ENCODE results near the gene UTP4.
A peak's percentile ranks its signal among the peaks of the same experiment; 100 is the strongest.

Gene UTP4

DNA sequence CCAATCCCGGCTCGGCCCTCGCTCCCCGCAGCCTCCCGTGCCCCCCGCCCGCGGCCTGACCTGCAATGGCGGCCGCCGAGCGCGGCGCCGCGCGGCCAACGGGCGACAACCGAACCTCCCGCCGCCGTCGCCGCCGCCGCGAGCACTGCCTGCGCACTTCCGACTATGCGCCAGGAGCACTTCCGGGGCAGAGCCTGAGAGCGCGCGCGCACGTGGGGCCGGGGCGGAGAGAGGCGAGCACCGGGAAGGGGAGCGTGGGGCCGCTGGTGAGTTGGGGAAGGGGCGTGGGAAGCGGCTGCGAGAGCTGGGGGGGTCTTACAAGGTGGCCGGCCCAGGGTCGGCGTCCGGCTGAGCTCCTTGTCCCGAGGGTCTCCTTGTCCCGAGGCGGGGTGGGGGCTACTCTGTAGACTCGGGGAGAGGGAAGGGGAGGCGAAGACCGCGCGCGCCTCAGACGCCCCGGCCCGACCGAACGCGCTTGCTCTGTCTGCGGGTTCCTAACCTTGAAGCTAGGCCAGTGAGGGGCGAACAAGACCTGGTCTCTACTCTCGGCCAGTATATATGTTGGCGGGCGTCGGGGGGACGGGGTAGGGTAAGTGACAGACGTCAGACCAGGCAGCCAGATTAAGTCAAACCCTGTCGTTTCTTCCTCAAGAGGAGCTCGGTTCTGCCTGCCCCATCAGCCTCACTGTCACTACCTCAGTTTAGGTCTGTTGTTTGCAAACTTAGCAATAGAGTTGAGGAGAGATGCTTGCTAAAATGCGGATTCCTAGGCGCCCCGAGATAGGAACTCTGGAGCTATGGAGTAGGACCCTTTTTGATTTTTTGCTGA lies at the start of gene UTP4, which contains the start of gene CHTF8:
TSS of gene UTP4 (plus strand) at position 226 of the 829 bp plus-strand sequence. CDS start 811 bp downstream, outside the sequence.
TSS of gene CHTF8 (minus strand) at position 165 of the 829 bp plus-strand sequence. CDS start 11,130 bp downstream, outside the sequence.
- DNase-seq (ENCODE audit: low spot score), result peak; percentile 91

DNA sequence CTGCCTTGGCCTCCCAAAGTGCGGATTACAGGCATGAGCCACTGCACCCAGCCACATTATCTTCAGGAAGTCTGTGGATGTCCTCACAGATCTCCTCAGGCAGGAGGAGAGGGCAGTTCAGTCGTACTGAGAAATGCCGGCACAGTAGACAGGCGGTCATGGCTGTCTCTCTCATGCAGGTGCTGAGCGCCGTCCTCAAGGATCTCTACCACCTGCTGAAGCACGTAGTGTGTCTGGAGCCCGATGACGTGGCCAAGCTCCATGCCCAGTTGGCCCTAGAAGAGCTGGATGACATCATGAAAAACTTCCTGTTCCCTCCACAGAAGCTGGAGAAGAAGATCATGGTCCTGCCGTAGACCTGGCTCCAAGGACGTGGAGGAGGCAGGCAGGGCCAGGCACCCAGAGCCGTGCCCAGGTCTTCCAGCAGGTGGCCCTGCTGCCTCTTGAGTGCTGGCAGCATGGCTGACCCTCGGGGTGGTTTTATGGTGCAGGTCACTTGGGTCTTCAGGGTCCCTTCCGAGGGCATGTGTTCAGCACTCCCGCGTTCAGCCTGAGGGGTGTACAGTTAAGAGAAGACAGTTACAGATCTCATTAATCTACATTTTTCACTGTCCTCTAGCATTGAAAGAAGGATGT lies 49.0 kb upstream of the UTP4 start:
- no peak for DNase-seq (ENCODE audit: low spot score)

DNA sequence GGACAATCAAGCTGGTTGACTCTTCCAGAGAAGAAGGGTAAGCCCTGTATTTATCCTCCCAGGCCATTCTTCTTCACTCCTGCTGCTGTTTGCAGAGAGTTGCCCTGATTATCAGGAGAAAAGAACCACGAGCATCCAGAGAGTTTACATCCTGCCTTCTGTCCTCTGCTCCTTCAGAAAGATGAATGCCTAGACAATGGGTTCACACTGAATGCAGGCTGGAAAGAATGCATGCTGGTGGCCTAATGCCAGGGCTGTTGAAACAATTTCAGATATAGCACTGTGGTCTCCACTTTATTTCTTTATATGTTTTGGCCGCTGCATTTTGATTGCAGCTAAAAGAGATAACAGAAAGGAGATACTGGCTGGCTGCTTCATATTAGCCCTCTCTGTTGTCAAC lies 48.2 kb upstream of the UTP4 start:
- DNase-seq (ENCODE audit: low spot score), result no peak

DNA sequence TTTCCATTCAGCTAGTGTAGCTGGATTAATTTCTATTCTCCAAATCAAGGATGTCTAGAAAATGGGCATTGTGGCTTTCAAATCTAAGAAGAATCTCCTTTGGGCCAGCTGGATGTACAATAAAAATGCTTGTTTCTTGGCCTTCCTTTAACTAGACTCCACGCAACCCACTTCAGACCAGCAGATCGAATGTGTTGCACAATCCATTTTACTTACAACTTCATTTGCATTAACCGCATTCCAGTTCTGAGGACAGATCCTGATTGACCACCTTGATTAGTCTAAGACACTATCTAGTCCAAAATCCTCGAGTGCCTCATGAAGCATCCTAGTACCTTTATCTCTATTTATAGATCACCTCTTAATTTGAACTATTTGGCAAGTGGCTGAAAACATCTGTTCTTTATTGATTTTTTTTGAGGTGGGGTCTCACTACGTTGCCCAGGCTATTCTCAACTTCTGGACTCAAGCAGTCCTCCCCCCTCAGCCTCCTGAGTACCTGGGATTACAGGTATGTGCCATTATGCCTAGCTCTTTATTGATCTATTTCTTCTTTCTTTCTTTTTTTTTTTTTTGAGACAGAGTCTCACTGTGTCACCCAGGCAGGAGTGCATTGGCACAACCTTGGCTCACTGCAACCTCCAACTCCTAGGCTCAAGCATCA lies 47.3 kb upstream of the UTP4 start:
- no peak for DNase-seq (ENCODE audit: low spot score)

DNA sequence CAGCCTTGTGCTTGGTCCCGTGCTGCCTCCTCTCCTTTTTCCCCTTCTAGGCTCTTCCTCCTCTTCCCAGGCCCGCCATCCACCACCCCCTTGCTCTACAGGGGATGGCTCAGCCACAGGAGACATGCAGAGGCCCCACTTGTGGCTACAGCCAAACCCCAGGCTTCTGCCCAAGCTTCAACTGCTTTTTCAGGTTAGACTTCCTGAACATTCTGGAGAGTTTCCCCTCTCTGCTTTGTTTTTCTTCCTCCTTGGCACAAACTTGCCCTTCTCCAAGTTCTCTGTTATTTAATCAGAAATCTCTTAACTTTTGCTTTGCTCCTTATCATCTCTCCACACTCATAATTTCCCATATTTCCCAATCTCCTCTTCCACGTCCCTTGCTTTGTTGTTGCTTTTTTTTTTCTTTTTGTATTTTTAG lies 45.3 kb upstream of the UTP4 start:
- DNase-seq (ENCODE audit: low spot score), result no peak

DNA sequence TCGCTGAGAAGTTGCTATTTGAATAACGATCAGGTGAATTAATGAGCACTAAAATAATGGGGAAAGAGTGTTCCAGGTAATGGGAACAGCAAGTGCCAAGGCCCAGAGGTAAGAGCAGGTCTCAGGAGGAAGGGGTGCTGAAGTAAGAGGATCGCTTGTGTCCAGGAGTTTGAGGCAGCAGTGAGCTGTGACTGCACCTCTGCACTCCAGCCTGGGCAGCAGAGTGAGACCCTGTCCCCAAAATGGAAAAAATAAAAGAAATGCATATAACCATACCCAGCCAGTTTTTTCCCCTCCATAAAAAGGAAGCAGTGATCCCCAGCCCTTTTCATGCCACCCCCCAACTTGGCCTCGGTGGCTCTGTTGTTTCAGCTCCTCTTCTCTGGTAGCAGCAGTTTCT lies 43.8 kb upstream of the UTP4 start:
- DNase-seq (ENCODE audit: low spot score), result no peak

DNA sequence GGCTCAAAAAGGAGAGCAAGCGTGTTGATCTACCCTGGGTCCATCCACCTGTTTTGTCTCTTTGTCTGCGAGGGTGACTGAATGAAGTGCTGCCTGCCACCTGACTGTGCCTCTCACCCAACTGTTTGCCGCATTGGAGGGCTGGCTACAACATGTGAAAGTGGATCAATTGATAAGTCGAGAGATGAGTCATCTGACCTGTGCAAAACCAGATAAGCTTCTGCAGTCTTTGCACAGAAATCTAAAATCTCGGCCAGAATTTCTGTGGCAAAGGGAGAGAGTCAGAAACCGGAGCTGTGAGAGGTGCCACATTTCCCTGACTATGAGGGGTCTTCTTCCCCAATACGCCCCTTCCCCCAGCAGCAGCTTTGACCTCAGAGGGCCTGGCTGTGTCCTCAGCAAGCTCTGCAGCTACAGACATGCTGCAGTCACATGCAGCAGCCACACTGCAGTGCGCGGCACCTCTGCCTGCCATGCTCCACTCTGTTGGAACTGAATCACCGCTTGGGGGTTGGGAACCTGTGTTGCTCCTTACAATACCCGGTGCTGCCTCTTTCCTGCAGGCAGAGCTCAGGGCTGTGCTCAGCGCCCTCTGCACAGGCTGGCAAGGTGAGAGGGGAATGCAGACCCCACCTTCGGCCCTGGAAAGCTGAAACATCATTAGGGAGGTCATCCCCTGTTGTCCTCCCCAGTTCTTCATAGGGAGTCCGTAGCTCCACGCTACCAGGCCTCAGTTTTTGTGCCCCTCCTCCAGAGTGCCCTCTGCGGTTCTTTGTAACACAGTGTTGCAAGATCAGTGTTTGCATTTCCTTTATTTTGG lies 43.1 kb upstream of the UTP4 start:
- DNase-seq (ENCODE audit: low spot score), result no peak

DNA sequence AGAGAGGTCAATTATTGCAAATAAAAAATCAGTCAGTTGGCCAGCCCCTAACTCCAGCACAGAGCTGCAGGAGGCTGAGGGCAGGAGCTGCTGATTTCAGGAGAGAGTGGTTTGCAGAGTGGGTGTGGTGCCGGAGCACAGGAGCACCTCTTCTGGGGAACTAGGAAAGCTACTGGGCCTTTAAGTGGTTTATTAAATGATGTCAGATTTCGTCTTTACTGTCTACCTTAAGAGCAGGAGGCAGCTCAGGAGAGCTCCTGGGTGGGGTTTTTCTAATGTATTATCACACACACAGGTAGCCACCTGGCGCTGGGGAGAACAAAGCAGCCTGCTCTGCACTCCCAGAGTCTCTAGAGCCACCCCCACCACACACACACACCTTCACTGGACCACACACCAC lies 38.5 kb upstream of the UTP4 start:
- no peak for DNase-seq (ENCODE audit: low spot score)

DNA sequence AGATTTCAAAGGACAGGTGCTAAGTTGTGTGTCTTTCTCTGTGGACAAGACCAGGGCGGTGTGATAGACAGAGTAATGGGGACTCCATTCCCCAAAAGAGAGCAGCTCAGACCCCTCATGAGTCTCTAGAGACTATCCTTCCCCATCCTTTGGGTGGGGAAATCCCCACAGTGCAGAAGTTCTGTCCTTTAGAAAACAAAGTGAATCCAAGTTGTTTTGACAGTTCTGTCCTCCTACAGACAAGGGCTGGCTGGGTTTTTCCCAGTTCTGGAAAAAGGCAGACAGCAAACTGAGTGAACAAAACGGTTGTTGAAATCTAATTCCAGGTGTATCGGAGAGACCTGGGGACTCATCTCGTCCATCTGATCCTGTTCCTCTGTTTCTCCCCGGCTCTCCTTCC lies 37.9 kb upstream of the UTP4 start:
- no peak for DNase-seq (ENCODE audit: low spot score)

DNA sequence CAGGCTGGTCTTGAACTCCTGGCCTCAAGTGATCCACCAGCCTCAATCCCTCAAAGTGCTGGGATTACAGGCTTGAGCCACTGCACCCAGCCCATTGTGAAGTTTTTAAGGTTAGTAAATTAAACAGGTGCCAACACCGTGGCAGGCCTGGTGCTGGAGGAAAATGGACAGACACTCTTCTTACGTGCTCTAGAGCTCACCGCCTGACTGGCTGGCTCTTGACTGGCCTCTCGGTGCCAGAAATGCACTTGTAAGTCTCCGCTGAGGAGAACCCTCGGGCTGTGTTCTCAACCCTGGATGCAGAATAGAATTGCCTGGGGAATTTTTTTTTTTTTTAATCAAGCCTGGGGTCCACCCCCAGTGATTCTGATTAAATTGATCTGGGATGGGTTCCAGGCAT lies 37.3 kb upstream of the UTP4 start:
- DNase-seq (ENCODE audit: low spot score), result no peak

DNA sequence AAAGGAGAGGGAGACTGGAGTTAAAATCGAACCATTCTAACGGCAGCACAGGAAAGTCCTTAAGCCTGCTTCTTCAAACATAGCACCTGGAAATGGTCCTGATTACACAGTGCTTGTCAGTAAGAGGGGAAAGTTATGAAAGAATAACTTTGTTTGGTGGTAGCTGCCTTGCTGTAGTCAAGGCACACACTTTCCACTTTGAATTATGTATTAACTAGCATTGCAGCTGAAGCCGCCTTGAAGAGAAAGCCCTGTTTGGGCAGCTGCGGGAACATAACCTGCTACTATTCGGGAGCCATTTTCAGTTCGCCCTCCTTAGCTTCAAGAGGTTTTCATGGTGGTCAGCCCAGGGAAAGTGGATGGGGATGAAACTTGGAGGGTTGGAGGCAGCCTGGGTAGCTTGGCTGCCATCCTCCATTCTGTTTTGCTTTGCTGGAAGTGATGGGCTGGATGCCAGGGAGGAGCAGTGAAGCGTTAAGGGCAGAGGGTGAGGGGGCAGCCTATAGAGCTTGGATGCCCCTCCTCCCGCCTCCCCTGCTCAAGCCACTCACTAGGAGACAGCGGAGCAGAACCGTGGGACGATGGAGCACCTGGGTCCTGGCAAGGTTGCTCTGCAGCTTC lies 32.3 kb upstream of the UTP4 start:
- DNase-seq (ENCODE audit: low spot score), result no peak

DNA sequence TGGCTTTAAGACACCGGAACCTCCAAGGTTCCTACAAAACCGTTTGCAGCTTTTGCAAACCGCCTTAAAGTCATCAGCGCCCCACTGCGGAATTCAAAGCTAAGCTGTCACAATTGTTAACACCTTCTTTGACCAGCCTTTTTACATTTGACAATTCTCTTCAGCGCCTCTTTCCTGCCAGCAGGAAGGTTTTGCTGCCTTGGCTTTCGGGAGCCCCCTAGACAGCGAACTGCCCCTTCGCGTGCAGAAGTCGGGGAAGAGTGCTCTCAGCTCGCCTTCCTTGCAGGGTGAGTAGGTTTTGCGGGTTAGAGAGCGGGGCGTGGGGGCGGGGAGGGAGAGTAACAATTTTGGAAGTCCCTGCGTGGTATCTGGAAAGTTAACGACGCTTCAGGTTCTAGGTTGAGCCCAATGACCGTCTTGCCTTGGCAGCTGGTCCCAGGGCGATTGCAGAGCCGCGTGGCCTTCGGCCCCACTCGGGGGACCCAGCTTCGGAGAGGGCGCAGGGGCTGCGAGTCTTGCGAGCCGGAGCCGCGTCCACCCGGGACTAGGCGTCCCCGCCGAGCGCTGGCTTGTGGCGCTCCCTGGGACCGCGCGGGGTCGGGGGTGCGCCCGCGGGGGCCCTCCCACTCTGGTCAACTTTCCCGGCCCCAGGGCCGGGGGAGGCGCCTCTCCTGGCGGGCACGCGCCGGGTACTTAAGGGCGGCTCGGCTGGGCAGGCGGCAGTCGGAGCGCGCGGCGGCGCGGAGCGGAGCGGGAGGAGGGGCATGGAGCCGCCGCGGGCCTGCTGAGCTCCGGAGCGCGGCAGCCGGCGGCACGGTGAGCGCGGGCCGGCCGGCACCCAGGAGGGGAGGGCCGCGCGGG lies 26.7 kb upstream of the UTP4 start, which contains the start of gene HAS3:
TSS of gene HAS3 (plus strand) at position 153 of the 861 bp plus-strand sequence. CDS start 3,743 bp downstream, outside the sequence.
- peak; percentile 87 for DNase-seq (ENCODE audit: low spot score)

DNA sequence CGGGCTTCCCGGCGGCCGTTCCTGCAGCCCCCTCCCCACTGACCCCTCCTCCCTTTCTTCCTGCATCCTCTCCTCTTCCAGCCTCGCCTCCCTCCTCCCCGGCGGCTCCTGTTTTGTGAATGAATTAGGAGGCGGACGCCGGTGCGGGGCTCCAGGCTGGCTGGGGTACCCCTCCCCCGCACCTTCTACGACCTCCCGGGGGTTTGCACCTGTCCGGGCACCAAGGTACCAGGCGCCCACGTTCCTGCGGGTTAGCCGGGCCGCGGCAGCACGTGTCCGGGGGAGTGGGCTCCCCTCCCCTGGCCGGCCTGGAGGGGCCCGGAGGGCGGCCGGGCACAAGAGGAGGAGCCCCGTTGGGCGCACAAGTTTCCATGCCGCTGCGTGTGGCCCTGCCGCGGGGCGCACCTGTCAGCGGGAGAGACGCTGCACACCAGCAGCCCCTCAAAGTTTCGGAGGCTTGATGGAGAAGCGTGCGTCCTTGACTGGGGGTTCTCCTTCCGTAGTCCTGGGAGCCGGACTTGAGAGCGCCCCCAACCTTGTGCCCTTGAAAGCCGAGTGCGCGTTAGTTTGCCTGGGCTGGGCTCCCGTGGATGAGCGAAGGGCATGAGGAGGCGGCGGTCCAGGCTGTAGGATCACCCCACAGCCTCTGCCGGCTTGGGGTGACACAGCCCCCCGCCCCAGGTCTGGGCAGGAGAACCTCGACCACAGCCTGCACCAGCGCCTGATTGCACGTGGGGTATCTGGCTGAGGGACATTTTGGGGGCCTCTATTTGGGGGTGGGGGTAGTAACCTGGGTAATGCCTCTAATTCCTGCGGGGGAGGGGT lies 25.7 kb upstream of the UTP4 start:
- peak; percentile 59 for DNase-seq (ENCODE audit: low spot score)

DNA sequence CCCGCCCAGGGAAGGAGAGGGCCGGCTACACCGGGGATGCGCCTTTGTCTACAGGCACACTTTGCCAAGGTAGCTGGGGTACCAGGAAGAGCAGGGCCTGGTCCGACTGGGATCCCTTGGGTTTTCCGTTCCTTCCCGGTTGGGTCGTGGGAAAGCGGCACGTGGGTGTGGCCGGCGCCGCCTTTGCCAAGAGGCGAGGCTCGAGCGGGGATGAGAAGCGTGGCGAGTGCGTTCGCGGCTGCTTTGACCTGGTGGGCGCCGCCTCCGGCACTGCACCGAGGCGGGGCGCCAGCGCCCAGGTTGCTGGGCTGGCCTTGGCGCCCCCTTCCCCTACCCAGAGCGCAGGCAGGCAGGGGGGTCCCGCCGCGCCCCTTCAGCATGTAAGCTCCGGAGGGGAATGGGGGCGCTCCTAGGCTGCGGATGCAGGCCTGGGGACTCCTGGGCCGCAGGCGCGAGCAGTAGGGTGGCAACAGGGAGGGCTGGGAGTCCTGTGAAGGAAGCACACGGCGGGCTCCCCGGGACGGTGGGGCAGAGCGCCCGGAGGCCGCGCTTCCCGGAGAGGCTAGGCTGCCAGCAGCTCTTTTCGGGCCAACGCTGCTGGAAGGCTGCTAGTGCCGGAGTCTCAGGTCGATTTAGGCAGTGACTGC lies 25.0 kb upstream of the UTP4 start:
- DNase-seq (ENCODE audit: low spot score), result no peak

DNA sequence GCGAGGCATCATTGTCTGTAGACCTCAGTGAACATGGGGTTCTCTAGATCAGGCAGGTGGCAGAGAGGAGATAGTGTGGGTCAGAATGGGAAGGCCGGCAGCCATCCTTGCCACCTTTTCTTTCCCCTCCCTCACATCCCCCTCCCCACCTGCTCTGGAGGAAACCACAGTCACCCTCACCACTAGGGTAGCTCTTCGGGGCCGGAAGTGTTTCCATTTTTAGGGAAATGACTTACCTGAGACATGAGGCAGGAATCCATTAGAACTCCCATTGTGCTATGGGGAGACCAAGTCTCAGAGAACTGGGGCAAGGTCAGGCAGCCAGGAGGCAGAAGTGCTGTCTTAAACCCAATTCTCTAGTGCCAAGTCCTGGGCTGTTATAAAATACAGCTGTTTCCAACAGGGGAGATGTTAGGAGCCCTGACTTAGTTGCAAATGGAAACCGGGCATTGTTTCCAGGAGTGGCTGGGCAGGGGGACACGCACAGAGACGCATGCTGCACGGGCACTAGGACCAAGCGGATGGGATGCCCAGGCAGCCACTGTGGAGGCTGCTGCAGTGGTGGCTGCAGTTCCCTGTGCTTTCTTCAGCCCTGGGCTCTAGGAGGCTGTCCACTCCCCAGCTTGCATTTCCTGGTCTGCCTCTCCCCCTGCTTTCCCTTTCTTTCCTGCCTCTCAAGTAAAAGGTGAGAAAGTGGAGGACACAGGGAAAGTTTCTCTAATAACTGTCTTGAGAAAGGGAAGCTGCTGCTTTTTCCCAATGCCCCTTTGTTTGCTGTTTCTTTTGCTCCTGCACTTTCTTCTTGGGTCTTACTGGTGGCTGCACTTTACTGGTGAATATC lies 24.2 kb upstream of the UTP4 start:
- DNase-seq (ENCODE audit: low spot score), result no peak

DNA sequence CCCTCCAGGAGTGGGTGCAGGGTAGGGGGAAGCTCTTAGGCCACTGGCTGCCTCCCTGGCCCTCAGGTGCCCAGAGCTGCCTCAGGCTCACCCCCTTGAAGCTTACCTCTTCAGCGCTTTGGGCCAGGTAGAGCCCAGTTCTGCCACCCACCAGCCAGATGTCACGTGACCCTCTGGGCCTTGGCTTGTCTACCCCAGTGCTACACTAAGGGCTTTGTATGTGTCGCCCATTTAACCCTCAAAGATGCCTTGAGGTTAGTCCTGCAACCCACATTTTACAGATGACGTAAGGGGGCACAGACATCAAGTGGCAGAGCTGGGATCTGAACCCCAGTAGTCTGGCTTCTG lies 23.6 kb upstream of the UTP4 start:
- no peak for DNase-seq (ENCODE audit: low spot score)

DNA sequence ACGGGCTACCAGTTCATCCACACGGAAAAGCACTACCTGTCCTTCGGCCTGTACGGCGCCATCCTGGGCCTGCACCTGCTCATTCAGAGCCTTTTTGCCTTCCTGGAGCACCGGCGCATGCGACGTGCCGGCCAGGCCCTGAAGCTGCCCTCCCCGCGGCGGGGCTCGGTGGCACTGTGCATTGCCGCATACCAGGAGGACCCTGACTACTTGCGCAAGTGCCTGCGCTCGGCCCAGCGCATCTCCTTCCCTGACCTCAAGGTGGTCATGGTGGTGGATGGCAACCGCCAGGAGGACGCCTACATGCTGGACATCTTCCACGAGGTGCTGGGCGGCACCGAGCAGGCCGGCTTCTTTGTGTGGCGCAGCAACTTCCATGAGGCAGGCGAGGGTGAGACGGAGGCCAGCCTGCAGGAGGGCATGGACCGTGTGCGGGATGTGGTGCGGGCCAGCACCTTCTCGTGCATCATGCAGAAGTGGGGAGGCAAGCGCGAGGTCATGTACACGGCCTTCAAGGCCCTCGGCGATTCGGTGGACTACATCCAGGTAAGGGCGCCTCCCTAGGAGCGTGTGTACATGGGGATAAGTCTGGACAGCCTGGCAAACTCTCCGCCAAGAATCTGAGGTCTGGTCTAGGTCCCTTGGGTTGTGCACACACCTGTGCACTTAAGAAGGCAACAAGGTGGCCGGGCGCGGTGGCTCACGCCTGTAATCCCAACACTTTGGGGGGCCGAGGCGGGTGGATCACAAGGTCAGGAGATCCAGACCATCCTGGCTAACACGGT lies 22.8 kb upstream of the UTP4 start:
- DNase-seq (ENCODE audit: low spot score), result no peak

All from D341Med (cell line).